ENCODE measurements around the gene TBX19.

DNA sequence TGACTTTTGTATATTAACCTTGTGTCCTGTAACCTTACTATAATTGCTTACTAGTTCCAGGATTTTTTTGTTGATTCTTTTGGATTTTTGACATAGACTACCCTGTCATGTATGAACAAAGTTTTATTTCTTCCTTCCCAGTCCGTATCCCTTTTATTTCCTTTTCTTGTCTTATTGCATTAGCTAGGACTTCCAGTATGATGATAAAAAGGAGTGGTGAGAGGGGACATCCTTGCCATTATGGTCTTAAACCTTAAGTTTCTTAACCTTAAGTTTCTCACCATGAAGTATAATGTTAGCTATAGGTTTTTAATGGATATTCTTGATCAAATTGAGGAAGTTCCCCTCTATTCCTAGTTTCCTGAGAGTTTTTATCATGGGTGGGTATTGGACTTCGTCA, 24.5 kb upstream of the TBX19 start:
- TF ChIP-seq, protein P1, sequence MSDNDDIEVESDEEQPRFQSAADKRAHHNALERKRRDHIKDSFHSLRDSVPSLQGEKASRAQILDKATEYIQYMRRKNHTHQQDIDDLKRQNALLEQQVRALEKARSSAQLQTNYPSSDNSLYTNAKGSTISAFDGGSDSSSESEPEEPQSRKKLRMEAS (IDR thresholded peaks at IDR 0.05) = no peak
- TF ChIP-seq, protein P2, sequence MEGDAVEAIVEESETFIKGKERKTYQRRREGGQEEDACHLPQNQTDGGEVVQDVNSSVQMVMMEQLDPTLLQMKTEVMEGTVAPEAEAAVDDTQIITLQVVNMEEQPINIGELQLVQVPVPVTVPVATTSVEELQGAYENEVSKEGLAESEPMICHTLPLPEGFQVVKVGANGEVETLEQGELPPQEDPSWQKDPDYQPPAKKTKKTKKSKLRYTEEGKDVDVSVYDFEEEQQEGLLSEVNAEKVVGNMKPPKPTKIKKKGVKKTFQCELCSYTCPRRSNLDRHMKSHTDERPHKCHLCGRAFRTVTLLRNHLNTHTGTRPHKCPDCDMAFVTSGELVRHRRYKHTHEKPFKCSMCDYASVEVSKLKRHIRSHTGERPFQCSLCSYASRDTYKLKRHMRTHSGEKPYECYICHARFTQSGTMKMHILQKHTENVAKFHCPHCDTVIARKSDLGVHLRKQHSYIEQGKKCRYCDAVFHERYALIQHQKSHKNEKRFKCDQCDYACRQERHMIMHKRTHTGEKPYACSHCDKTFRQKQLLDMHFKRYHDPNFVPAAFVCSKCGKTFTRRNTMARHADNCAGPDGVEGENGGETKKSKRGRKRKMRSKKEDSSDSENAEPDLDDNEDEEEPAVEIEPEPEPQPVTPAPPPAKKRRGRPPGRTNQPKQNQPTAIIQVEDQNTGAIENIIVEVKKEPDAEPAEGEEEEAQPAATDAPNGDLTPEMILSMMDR (IDR thresholded peaks at IDR 0.05 in 2 of 3, conservative IDR thresholded peaks at IDR 0.05 in 1 of 3; ENCODE audit: borderline replicate concordance in 1 of 3, insufficient read depth in 1 of 3, low read depth in 2 of 3, low read length in 2 of 3) = no peak
- TF ChIP-seq EZH2 (IDR thresholded peaks at IDR 0.05) (no peak), POLR2A (IDR thresholded peaks at IDR 0.05; ENCODE audit: borderline replicate concordance, extremely low read depth, insufficient read depth, insufficient read length) (no peak)
- TF ChIP-seq, protein P3, sequence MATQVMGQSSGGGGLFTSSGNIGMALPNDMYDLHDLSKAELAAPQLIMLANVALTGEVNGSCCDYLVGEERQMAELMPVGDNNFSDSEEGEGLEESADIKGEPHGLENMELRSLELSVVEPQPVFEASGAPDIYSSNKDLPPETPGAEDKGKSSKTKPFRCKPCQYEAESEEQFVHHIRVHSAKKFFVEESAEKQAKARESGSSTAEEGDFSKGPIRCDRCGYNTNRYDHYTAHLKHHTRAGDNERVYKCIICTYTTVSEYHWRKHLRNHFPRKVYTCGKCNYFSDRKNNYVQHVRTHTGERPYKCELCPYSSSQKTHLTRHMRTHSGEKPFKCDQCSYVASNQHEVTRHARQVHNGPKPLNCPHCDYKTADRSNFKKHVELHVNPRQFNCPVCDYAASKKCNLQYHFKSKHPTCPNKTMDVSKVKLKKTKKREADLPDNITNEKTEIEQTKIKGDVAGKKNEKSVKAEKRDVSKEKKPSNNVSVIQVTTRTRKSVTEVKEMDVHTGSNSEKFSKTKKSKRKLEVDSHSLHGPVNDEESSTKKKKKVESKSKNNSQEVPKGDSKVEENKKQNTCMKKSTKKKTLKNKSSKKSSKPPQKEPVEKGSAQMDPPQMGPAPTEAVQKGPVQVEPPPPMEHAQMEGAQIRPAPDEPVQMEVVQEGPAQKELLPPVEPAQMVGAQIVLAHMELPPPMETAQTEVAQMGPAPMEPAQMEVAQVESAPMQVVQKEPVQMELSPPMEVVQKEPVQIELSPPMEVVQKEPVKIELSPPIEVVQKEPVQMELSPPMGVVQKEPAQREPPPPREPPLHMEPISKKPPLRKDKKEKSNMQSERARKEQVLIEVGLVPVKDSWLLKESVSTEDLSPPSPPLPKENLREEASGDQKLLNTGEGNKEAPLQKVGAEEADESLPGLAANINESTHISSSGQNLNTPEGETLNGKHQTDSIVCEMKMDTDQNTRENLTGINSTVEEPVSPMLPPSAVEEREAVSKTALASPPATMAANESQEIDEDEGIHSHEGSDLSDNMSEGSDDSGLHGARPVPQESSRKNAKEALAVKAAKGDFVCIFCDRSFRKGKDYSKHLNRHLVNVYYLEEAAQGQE (IDR thresholded peaks at IDR 0.05; ENCODE audit: low read depth) = no peak

Measured in HCT116 (cell line).